Common myeloid progenitor, CD34-positive (primary cell): Measurements from ENCODE around the gene TTLL12.

Experiments used
- CTCF ChIA-PET: fragments of 350-600 bp; sonication (Branson Sonifier 250); formaldehyde crosslinking; loops from one replicate; lab custom pipeline; 2021; ENCODE audit warnings: antibody characterized with exemption; lab: Charles Lee
- POLR2A ChIA-PET: fragments of 350-600 bp; sonication (Branson Sonifier 250); formaldehyde crosslinking; loops from one replicate; lab custom pipeline; 2021; ENCODE audit warnings: antibody characterized with exemption; lab: Charles Lee
- DNase-seq, 3 donors: peaks; one replicate each; pipeline versions ENCODE4 v3.0.0 to v3.0.0-alpha.2; 2013
- H3K27ac ChIP-seq, 2 experiments: 1 replicate in 1 of 2; 2 replicates in 1 of 2; pipeline ENCODE4 v1.7.0; 2013; ENCODE audit warnings: inconsistent platforms in 2 of 2, low read length in 2 of 2, mild to moderate bottlenecking in 2 of 2, low read depth in 1 of 2, moderate library complexity in 1 of 2; ENCODE audit not compliant: severe bottlenecking in 2 of 2, insufficient read depth in 1 of 2, poor library complexity in 1 of 2
- H3K27me3 ChIP-seq, 5 experiments: replicated peaks in 2 of 5; 1 replicate in 3 of 5; 2 replicates in 2 of 5; pipeline versions ENCODE4 v1.6.1 to v1.7.0; 2013; ENCODE audit warnings: low read length in 4 of 5, mild to moderate bottlenecking in 2 of 5, moderate library complexity in 2 of 5, inconsistent platforms in 1 of 5; ENCODE audit not compliant: insufficient read depth in 5 of 5, control insufficient read depth in 4 of 5
- H3K36me3 ChIP-seq, 4 experiments: 1 replicate in 2 of 4; 2 replicates in 2 of 4; pipeline versions ENCODE4 v1.6.1 to v1.7.0; 2013; ENCODE audit warnings: low read length in 3 of 4, control low read depth in 1 of 4, mild to moderate bottlenecking in 1 of 4; ENCODE audit not compliant: control insufficient read depth in 4 of 4, insufficient read depth in 4 of 4
- H3K4me1 ChIP-seq, 4 experiments: 1 replicate in 3 of 4; 2 replicates in 1 of 4; pipeline versions ENCODE4 v1.6.1 to v1.7.1; 2013; ENCODE audit warnings: low read length in 3 of 4, mild to moderate bottlenecking in 3 of 4, control low read depth in 1 of 4, inconsistent platforms in 1 of 4, moderate library complexity in 1 of 4; ENCODE audit not compliant: control insufficient read depth in 4 of 4, insufficient read depth in 4 of 4; ENCODE audit errors: control extremely low read depth in 1 of 4
- H3K4me3 ChIP-seq, 7 experiments: 1 replicate in 4 of 7; 2 replicates in 3 of 7; pipeline versions ENCODE4 v1.5.1 to v1.7.0; 2013; ENCODE audit warnings: mild to moderate bottlenecking in 7 of 7, low read length in 6 of 7, moderate library complexity in 6 of 7, inconsistent platforms in 2 of 7, low read depth in 2 of 7, control low read depth in 1 of 7; ENCODE audit not compliant: insufficient read depth in 4 of 7, control insufficient read depth in 1 of 7; ENCODE audit errors: extremely low read depth in 1 of 7
- H3K9me3 ChIP-seq, 5 experiments: 1 replicate in 4 of 5; 2 replicates in 1 of 5; pipeline versions ENCODE4 v1.6.1 to v1.7.1; 2013; ENCODE audit warnings: low read length in 4 of 5, mild to moderate bottlenecking in 2 of 5, inconsistent platforms in 1 of 5, low read depth in 1 of 5, moderate library complexity in 1 of 5; ENCODE audit not compliant: control insufficient read depth in 4 of 5, insufficient read depth in 2 of 5; ENCODE audit errors: control extremely low read depth in 1 of 5
- whole genome bisulfite sequencing: methylation state at CpG from one replicate; pipeline ENCODE4 v1.1.5; 2013; ENCODE audit not compliant: insufficient coverage; 5-methylcytosine and 5-hydroxymethylcytosine counted together

The TTLL12 gene

GRCh38 chr22:43174941-43175531 lies 11.9 kb downstream of the TTLL12 start:
- WGBS = 98% methylated on average over 4 of the region's 9 CpGs
- no peak for DNase-seq
- Histone ChIP-seq H3K27ac (no peak overlapping the region), H3K36me3 (peaks cover 7 to 88% (median 66%) of the 10 kb centered on the region in 4 experiments), H3K9me3 (no peaks in the 10 kb centered on the region), H3K27me3 (no peaks in the 10 kb centered on the region), H3K4me3 (no peak overlapping the region), H3K4me1 (peaks cover 0 to 11% (median 7%) of the 10 kb centered on the region in 4 experiments)
- ChIA-PET POLR2A (no interaction called here), CTCF (no interaction called here)

- Histone ChIP-seq H3K4me3 (no peak overlapping the region), H3K36me3 (peaks cover 7 to 88% (median 66%) of the 10 kb centered on the region in 4 experiments), H3K27ac (no peak overlapping the region), H3K27me3 (no peaks in the 10 kb centered on the region), H3K9me3 (no peaks in the 10 kb centered on the region), H3K4me1 (peaks cover 0 to 11% (median 7%) of the 10 kb centered on the region in 4 experiments)
- WGBS = 96% methylated on average over 36 of the region's 39 CpGs
- ChIA-PET POLR2A (no interaction called here), CTCF (no interaction called here)
- DNase-seq = no peak
Observed at GRCh38 chr22:43173976-43174720, 12.8 kb downstream of the TTLL12 start.

GRCh38 chr22:43173566-43173965 lies 13.4 kb downstream of the TTLL12 start:
- Histone ChIP-seq H3K27ac (no peak overlapping the region), H3K4me1 (peaks cover 0 to 12% (median 9%) of the 10 kb centered on the region in 4 experiments), H3K4me3 (no peak overlapping the region), H3K27me3 (no peaks in the 10 kb centered on the region), H3K36me3 (peaks cover 7 to 88% (median 65%) of the 10 kb centered on the region in 4 experiments), H3K9me3 (no peaks in the 10 kb centered on the region)
- 100% methylated on average over 6 of the region's 9 CpGs for WGBS
- CTCF ChIA-PET = no interaction called here
- POLR2A ChIA-PET = no interaction called here
- no peak for DNase-seq

- ChIA-PET CTCF (interaction anchor here (0.9 kb wide), 1 partner anchor 9 kb away, joined by 4 read pairs; no protein-coding TSS in a partner anchor), POLR2A (no interaction called here)
- H3K27ac ChIP-seq = no peak overlapping the region
- no peaks in the 10 kb centered on the region for H3K9me3 ChIP-seq
- WGBS = 92% methylated on average over 17 of the region's 19 CpGs
- H3K4me3 ChIP-seq = no peak overlapping the region
- H3K36me3 ChIP-seq = peaks cover 7 to 92% (median 64%) of the 10 kb centered on the region in 4 experiments
- DNase-seq = no peak
- H3K4me1 ChIP-seq = peaks cover 0 to 14% (median 12%) of the 10 kb centered on the region in 4 experiments
- H3K27me3 ChIP-seq = no peaks in the 10 kb centered on the region
Observed at GRCh38 chr22:43172191-43172590, 14.7 kb downstream of the TTLL12 start.

- 93% methylated on average over 11 of the region's 12 CpGs for WGBS
- peaks cover 7 to 91% (median 64%) of the 10 kb centered on the region in 4 experiments for H3K36me3 ChIP-seq
- DNase-seq = no peak
- no peak overlapping the region for H3K27ac ChIP-seq
- peaks cover 0 to 14% (median 12%) of the 10 kb centered on the region in 4 experiments for H3K4me1 ChIP-seq
- CTCF ChIA-PET = interaction anchor here (0.9 kb wide), 1 partner anchor 8 kb away, joined by 4 read pairs; no protein-coding TSS in a partner anchor
- H3K27me3 ChIP-seq = no peaks in the 10 kb centered on the region
- H3K4me3 ChIP-seq = no peak overlapping the region
- H3K9me3 ChIP-seq = no peaks in the 10 kb centered on the region
- POLR2A ChIA-PET = no interaction called here
Observed at GRCh38 chr22:43171607-43172006, 15.3 kb downstream of the TTLL12 start.

GRCh38 chr22:43171019-43171491 lies 15.9 kb downstream of the TTLL12 start:
- WGBS = 83% methylated on average over 11 of the region's 14 CpGs
- Histone ChIP-seq H3K4me1 (peaks cover 0 to 14% (median 12%) of the 10 kb centered on the region in 4 experiments), H3K4me3 (no peak overlapping the region), H3K9me3 (no peaks in the 10 kb centered on the region), H3K36me3 (peaks cover 7 to 91% (median 64%) of the 10 kb centered on the region in 4 experiments), H3K27ac (no peak overlapping the region), H3K27me3 (no peaks in the 10 kb centered on the region)
- no peak for DNase-seq
- ChIA-PET POLR2A (no interaction called here), CTCF (no interaction called here)

GRCh38 chr22:43170131-43170480 lies 16.8 kb downstream of the TTLL12 start:
- Histone ChIP-seq H3K36me3 (peaks cover 7 to 83% (median 58%) of the 10 kb centered on the region in 4 experiments), H3K27me3 (no peaks in the 10 kb centered on the region), H3K9me3 (no peaks in the 10 kb centered on the region), H3K4me3 (no peak overlapping the region), H3K4me1 (peaks cover 0 to 14% (median 13%) of the 10 kb centered on the region in 4 experiments), H3K27ac (no peak overlapping the region)
- over 99% methylated on average over 9 of the region's 9 CpGs for WGBS
- no peak for DNase-seq
- POLR2A ChIA-PET = no interaction called here
- CTCF ChIA-PET = no interaction called here
